ENCODE data around the gene FSTL5. TPM values are rescaled to one million over a fixed set of nuclear protein-coding genes. Genes with fewer than 3 reads are reported as not detected.
A peak's percentile ranks its signal among the peaks of the same experiment; 100 is the strongest.

FSTL5 gene
- total RNA-seq, 1 donor from 2014 or later, result not detected

DNA sequence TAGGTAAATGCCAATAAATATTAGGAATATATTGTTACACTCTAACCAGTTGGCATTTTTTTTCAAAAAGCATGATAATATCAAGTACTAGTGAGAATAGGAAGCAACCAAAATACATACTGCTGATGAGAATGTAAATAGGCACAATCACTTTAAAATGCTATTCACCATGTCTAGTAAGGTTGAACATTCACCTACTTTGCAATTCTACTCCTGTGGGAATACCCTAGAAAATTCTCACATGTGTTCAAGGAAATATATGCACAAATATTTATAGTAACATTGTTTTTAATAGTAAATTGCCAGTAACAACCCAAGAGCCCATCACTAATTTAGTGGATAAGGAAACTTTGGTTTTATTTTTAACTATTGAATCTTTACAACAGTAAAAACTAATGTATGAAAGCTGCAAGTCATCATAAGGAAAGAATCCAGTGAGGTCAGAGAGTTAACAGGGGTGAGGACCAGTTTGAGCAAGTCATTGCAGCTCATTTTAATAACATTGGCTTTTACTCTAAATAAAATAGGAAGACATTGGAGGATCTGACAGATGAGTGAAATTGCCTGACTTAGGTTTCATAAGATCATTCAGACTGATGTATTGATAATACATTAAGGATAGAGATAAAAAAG is 23.6 kb downstream of the FSTL5 start:
- no peak for DNase-seq (ENCODE audit: low read depth)
- TF ChIP-seq, protein P1, sequence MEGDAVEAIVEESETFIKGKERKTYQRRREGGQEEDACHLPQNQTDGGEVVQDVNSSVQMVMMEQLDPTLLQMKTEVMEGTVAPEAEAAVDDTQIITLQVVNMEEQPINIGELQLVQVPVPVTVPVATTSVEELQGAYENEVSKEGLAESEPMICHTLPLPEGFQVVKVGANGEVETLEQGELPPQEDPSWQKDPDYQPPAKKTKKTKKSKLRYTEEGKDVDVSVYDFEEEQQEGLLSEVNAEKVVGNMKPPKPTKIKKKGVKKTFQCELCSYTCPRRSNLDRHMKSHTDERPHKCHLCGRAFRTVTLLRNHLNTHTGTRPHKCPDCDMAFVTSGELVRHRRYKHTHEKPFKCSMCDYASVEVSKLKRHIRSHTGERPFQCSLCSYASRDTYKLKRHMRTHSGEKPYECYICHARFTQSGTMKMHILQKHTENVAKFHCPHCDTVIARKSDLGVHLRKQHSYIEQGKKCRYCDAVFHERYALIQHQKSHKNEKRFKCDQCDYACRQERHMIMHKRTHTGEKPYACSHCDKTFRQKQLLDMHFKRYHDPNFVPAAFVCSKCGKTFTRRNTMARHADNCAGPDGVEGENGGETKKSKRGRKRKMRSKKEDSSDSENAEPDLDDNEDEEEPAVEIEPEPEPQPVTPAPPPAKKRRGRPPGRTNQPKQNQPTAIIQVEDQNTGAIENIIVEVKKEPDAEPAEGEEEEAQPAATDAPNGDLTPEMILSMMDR (IDR thresholded peaks at IDR 0.05; ENCODE audit: insufficient read depth, low read length, severe bottlenecking), result no peak

DNA sequence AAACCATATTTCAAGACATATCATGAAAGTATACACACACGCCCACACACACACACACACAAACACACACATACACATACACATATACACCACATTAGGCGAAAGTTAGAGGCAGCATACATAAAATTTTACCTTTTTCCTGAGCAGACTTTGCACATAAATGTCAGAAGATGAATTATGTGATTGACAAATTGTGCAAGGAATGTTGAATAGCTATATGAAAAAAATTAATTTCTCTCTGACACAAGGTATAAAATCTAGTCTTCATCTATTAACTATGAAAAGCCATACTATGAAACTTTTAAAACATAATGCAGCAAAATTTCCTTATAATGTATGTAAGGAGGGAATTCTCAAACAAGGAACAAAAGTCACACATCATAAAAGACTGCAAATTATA is 24.4 kb downstream of the FSTL5 start:
- FAIRE-seq (no peak), DNase-seq (ENCODE audit: low read depth) (no peak)
- Histone ChIP-seq H3K27me3 (ENCODE audit: control insufficient read depth, insufficient read depth, low read length) (no peaks in the 10 kb centered on the region), H3K4me3 (ENCODE audit: low read depth, low read length) (no peak overlapping the region), H3K36me3 (ENCODE audit: control insufficient read depth, insufficient read depth, low read length) (no peaks in the 10 kb centered on the region)
- TF ChIP-seq, protein P1 (IDR thresholded peaks at IDR 0.05; ENCODE audit: insufficient read depth, low read length, severe bottlenecking), result no peak

More for the DNA sequence above, 23.6 kb downstream of the FSTL5 start:
- H3K4me3 ChIP-seq (ENCODE audit: low read depth, low read length), result no peak overlapping the region
- H3K27me3 ChIP-seq (ENCODE audit: control insufficient read depth, insufficient read depth, low read length), result no peaks in the 10 kb centered on the region
- H3K36me3 ChIP-seq (ENCODE audit: control insufficient read depth, insufficient read depth, low read length), result no peaks in the 10 kb centered on the region
- no peak for FAIRE-seq

DNA sequence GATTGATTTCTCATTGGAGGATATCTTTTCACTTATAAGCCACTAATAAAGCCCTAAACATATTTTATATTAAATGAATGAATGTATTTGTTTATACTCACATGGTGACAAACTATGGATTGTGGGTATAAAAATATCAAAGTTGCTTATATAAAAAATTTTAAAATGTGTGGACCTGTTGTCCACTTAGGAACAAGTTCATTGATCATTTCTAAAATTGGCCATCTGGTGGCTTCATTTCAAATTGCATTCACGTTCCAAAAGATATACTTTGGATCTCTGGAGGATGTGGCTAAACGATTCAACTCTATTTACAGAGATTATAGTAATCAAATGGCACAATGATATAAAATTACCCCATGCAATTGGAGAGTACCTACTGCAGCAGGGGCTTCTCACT is 32.5 kb downstream of the FSTL5 start:
- FAIRE-seq, result no peak
- H3K27me3 ChIP-seq (ENCODE audit: control insufficient read depth, insufficient read depth, low read length), result no peaks in the 10 kb centered on the region
- TF ChIP-seq, protein P1 (IDR thresholded peaks at IDR 0.05; ENCODE audit: insufficient read depth, low read length, severe bottlenecking), result no peak
- H3K36me3 ChIP-seq (ENCODE audit: control insufficient read depth, insufficient read depth, low read length), result no peaks in the 10 kb centered on the region
- peak; percentile 5 for DNase-seq (ENCODE audit: low read depth)
- H3K4me3 ChIP-seq (ENCODE audit: low read depth, low read length), result no peak overlapping the region

DNA sequence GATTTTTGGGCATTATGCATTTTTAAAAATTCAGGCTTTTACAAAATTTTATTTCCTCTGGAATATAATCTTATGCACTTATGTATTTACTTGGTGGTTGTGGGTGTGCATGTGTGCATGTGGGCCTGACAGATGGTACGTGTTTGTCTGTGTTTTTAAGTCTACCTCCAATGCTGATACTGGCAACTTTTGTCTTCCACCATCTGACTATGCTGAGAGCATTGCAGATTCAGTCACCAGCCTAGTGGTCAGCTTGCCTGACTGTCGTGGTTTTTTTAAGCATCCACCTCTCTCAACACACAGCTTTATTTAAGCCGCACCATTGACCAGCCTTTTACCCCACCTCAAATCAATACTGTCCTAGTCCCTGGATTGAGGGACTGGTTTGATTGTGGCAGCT is 37.1 kb downstream of the FSTL5 start:
- no peak overlapping the region for H3K4me3 ChIP-seq (ENCODE audit: low read depth, low read length)
- TF ChIP-seq, protein P1 (IDR thresholded peaks at IDR 0.05; ENCODE audit: insufficient read depth, low read length, severe bottlenecking), result no peak
- DNase-seq (ENCODE audit: low read depth) (no peak), FAIRE-seq (no peak)
- H3K36me3 ChIP-seq (ENCODE audit: control insufficient read depth, insufficient read depth, low read length), result no peaks in the 10 kb centered on the region
- no peaks in the 10 kb centered on the region for H3K27me3 ChIP-seq (ENCODE audit: control insufficient read depth, insufficient read depth, low read length)

DNA sequence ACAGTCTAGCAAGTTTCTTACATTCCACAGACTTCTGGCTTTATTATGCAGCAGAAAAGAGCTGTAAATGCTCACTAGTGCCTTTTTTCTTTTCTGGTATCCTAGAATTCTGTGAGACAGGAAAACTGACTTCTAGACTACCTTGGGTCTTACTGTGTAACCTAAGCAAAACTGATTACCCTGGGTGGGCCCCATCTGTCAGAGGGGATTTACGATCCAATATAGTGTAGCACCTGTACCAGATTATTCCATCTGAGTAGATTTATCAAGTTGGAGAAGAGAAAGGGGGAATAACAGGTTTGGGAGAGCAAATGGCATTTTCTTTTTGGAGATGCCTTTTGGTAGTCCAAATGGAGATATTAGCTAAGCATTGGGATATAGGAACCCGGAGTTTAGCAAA is 46.7 kb downstream of the FSTL5 start:
- no peak for FAIRE-seq
- Histone ChIP-seq H3K27me3 (ENCODE audit: control insufficient read depth, insufficient read depth, low read length) (no peaks in the 10 kb centered on the region), H3K4me3 (ENCODE audit: low read depth, low read length) (no peak overlapping the region), H3K36me3 (ENCODE audit: control insufficient read depth, insufficient read depth, low read length) (no peaks in the 10 kb centered on the region)
- TF ChIP-seq, protein P1 (IDR thresholded peaks at IDR 0.05; ENCODE audit: insufficient read depth, low read length, severe bottlenecking), result no peak
- DNase-seq (ENCODE audit: low read depth), result no peak

All from bronchial epithelial cell (primary cell).